Frontal cortex (tissue), 4 donors: ENCODE results near the gene PLCB1. TPM values are rescaled to one million over a fixed set of nuclear protein-coding genes. Genes with fewer than 3 reads are reported as not detected.
"Not testable (repeated sequence)": the region's sequence is repeated elsewhere in the genome, so short reads cannot be mapped to it uniquely, and the experiment has no call there.

Experiments used
- DNase-seq, 2 donors: peaks; one replicate each; pipeline ENCODE4 v3.0.0; 2012; ENCODE audit warnings: low spot score in 2 of 2
- FAIRE-seq: peaks from 2 replicates; lab custom pipeline; 2012; peaks lifted over from hg19 to GRCh38; lab: Jason Lieb, UNC
- total RNA-seq: library from RNA; depleted of rRNA; stranded (reverse); fragments of >200 nt; gene quantifications from one replicate; pipeline ENCODE4 v1.2.3, GENCODE V29; 2014
- donor health status: control.
- donor health status: control.
- donor health status: control.

Gene PLCB1
- total RNA-seq, 1 donor from 2014 or later = 48.9 TPM

- FAIRE-seq (no peak), DNase-seq (no peak)
These were observed 22.6 kb downstream of the PLCB1 start for GRCh38 chr20:8154638-8155037.

- FAIRE-seq = no peak
These were observed 23.2 kb downstream of the PLCB1 start for GRCh38 chr20:8155229-8155628.

DNA sequence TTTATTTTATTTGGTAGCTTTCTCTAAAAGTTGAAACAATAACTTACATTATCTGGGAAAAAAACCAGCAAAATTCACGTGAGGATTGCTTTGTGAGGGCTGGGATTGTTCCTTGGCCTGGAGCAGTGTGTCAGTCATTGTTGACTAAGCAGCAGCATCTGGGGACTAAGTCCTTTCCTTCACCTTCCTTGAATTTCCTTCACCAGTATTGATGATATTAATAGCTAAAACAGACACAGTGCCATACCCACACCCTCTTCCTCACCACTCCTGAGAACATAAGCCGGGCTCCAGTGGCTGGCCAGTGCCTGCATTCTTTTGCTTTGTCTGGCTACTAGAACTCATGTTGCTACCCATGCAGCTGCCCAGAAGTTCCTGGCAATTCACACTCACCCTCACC lies 23.7 kb downstream of the PLCB1 start:
- DNase-seq = no peak
- FAIRE-seq = no peak

More at GRCh38 chr20:8155229-8155628, 23.2 kb downstream of the PLCB1 start:
- DNase-seq = no peak

- FAIRE-seq = no peak
- DNase-seq = no peak
These were observed 24.4 kb downstream of the PLCB1 start for GRCh38 chr20:8156235-8157079.

GRCh38 chr20:8159217-8159616 lies 27.2 kb downstream of the PLCB1 start:
- not testable (repeated sequence) for DNase-seq, FAIRE-seq

DNA sequence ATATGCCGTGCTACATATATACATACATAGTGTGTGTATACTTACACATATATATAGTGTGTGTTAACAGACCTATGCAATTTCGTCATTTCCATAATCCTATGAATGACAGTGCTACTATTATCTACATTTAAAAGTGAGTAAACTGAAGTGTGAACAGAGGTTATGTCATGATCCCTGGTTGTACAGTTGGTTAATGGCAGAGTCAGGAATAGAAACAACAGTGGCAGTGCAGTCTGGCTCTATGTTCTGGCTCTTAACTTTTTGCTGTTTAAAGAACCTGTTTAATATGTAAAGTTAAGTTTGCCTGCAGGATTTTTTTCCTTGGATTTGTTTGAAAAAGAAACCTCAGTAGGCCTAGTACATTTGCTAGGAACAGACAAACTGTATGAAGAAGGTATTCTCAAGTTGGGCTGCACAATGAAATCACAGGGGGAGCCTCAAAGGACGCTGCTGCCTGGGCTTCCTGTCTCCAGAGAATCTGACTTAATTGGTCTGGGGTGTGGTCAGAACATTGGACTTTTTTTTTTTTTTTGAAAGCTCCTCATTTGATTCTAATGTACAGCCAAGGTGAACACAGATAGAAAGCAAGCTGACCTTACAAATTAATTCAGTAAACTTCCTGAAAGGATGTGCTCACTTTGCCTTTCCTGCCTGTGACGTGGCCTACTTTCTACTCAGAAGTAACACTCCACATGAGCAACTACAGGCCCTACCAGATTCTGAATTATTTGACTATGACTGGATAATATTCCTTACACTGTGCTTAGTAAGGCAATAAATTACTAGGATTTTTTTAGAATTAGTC lies 29.4 kb downstream of the PLCB1 start:
- FAIRE-seq (no peak), DNase-seq (no peak)

GRCh38 chr20:8162610-8163009 lies 30.5 kb downstream of the PLCB1 start:
- DNase-seq = no peak
- FAIRE-seq = no peak

DNA sequence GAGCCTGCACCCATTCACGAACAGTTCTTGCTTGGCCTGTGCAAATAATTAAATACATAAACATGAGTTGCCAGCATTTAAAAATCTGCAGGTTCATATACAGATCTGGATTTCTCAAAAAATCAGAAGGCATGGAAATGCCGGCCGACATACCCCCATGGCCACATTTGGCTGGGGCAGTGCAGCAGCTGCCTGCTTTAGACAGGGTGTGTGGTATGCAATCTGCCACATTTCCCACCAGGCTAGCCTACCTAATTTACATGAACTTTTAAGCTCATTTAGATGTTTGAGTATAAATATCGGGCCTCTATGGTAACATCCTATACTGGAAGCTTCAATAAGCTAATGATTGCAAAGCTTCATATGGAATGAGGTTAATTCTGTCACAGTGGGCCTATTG lies 31.5 kb downstream of the PLCB1 start:
- no peak for DNase-seq
- no peak for FAIRE-seq

DNA sequence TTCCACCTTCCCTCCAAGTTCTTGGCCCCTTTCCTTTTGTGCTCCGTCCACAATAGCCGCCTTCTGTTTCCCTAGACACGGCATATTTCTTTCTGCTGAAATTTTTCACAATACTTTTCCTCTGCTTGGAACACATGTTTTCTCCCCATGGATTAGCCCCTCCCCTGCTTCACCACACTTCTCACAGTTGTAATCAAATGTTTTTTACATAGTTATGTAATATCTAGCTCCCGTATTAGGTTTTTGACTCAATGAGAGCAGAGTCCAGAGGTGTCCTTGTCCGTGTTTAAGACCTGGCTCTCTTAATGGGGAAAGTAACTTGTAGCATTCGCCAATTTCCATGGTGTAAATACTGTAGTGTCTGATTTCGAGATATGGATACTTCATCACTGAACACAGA lies 34.7 kb downstream of the PLCB1 start:
- no peak for FAIRE-seq
- no peak for DNase-seq

GRCh38 chr20:8168785-8169288 lies 36.8 kb downstream of the PLCB1 start:
- no peak for FAIRE-seq

GRCh38 chr20:8170921-8171320 lies 38.9 kb downstream of the PLCB1 start:
- DNase-seq = no peak
- peak; percentile 47 for FAIRE-seq

More at GRCh38 chr20:8168785-8169288, 36.8 kb downstream of the PLCB1 start:
- DNase-seq = no peak

DNA sequence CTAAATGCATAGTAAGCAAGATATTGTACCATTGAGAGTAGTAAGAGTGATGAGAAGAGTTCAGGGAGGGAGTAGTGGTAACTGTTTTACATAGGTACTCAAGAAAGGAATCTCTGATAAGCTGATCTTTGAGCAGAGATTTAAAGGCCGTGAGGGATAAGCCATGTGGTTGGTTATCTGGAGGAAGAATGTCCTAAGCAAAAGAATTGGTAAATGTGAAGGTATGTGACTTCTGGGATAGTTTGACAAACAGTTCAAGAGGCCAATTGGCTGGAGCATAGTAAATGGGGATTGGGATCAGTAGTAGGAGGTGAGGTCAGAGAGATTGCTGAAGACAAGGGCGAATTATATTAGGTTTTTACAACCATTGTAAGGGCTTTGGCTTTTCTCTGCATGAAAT lies 40.1 kb downstream of the PLCB1 start:
- FAIRE-seq (no peak), DNase-seq (no peak)

DNA sequence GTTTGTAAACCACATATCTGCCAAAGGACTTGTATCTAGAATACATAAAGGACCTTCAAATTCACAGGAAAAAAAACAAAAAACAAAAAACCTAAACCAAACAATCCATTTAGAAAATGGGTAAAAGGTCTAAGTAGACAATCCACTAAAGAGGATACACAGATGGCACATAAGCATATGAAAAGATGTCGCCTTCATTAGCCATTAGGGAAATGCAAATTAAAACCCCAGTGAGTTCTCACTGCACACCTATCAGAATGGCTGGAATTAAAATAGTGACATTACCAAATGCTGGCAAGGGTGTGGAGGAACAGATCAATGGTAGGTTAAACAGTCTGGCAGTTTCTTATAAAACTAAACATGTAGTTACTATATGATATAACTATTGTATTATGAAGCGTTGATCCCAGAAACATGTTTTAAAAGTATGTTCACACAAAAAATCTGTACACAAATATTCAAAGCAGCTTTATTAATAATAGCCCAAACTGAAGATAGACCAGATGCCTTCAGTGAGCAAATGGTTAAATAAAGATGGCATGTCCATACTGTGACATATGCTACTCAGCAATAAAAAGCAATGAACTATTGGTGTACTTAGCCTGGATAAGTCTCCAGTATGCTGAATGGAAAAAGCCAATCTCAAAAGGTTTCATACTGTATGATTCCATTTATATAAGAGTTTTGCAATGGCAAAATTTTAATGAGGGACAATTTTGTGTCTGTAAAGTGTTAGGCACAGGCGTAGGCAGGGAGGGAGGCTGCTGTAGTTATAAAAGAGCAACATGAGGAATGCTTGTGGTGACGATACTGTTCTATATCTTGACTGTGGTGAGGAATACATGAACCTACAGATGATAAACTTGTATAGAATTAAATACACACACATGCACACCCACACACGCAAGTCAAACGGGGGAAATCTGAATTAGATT lies 43.9 kb downstream of the PLCB1 start:
- DNase-seq (no peak), FAIRE-seq (no peak)

- DNase-seq = no peak
- no peak for FAIRE-seq
These were observed 51.5 kb downstream of the PLCB1 start for GRCh38 chr20:8183526-8183925.

DNA sequence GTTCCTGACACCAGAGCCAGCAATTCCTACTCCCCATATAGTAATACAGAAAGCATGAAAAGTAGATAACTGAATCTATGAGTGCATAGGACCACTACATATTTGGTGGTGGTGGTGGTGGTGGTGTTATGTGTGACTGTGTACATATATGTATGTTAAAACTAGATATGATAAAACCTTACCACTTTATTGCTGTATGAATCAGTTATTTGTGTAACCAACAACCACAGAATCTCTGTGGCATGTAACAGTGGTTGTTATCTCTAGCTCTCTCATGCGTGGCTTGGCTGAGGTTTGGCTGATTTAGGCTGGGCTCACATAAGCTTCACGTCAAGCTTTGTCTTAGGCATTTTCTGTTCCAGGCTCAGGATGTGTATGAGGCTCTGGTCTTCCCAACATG lies 55.7 kb downstream of the PLCB1 start:
- DNase-seq (no peak), FAIRE-seq (no peak)

DNA sequence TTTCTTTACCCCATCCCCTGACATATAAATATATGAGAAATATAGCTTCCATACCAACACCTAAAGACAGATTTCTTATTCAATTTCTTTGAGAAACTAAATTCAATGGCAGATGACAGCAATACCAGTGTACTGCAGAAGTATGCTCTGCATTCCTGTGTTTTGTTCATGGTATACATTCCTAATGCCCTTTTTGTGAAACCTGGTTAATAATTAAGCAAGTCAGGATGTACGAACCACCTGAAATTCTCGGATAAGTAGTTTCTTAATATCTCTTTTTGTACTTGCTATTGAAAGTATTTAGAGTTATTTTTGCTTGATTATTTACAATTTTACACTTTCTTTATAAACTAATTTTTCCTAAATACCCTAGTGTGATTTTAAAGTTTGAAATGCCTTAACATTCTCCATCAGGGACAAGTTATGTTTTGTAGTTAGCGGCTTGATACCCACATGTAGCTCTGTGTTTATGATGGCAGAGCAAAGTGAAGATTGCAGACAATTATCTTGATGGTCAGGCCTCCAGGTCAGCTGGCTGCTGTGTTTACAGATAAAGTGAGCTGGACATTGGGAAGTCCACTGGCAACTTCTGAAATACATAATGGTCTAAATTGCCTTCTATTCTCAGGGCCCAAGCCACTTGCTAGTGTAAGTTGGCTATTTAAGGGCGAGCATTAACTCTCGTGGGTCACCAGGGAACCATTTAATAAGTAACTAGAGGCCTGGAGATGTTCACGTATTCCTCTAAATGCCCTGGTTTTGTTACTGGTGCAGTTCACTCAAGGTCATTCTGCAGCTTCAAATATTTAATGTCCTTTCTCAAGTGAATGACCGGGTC lies 58.2 kb downstream of the PLCB1 start:
- FAIRE-seq (no peak), DNase-seq (no peak)

- DNase-seq = no peak
- FAIRE-seq = no peak
These were observed 62.7 kb downstream of the PLCB1 start for GRCh38 chr20:8194721-8195120.

DNA sequence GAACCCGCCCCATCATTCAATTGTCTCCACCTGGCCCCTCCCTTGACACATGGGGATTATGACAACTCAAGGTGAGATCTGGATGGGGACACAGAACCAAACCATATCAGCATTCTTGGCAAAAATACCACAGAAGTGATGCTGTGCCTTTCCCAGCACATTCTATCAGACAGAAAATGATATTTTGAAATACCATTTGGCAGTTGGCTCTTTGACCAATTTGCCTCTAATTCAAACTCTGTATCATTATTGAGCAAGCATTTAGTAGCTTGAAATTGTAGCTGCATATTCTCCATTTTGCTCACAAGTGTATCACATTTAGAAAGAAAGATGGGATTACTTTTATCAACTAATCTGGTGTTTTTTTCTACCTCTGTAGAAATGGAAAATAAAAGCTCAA lies 64.0 kb downstream of the PLCB1 start:
- DNase-seq = no peak
- FAIRE-seq = no peak

GRCh38 chr20:8200220-8200619 lies 68.2 kb downstream of the PLCB1 start:
- DNase-seq = no peak
- no peak for FAIRE-seq
